ENCODE data around the gene EXOSC2.
A peak's percentile ranks its signal among the peaks of the same experiment; 100 is the strongest.

Gene EXOSC2

GRCh38 chr9:130665029-130665430 lies 28.6 kb upstream of the EXOSC2 start:
- H4K8ac ChIP-seq (ENCODE audit: low read depth, low read length), result no peak overlapping the region
- H2BK120ac ChIP-seq (ENCODE audit: low read depth, low read length), result peak overlapping the region; percentile 31
- H3K9ac ChIP-seq (ENCODE audit: low read depth, low read length, poor library complexity), result no peak overlapping the region
- H3K27me3 ChIP-seq (ENCODE audit: control insufficient read depth in 3 of 3, insufficient read depth in 3 of 3, low read depth in 1 of 3, low read length in 3 of 3), result peaks cover 62 to 93% (median 91%) of the 10 kb centered on the region in 3 experiments
- H3K9me3 ChIP-seq (replicated peaks in 1 of 2; ENCODE audit: control insufficient read depth in 2 of 2, insufficient read depth in 1 of 2, low read depth in 1 of 2, low read length in 2 of 2), result peaks cover 0 to 2% of the 10 kb centered on the region in 2 donors
- WGBS, 2 donors (ENCODE audit: extremely low coverage in 2 of 2, insufficient read length in 2 of 2, insufficient replicate concordance in 1 of 2), result no CpG with 5 or more reads among the region's 26 CpGs
- H2BK12ac ChIP-seq (ENCODE audit: low read length), result no peak overlapping the region
- H3K4me2 ChIP-seq (ENCODE audit: insufficient read depth, low read length, poor library complexity, severe bottlenecking), result peak overlapping the region; percentile 45
- peaks cover 7 to 24% of the 10 kb centered on the region in 2 donors for H3K4me1 ChIP-seq (ENCODE audit: control insufficient read depth in 2 of 2, insufficient read depth in 1 of 2, low read depth in 1 of 2, low read length in 2 of 2)
- H2BK15ac ChIP-seq (ENCODE audit: low read length), result no peak overlapping the region
- no peaks in the 10 kb centered on the region for H3K36me3 ChIP-seq (replicated peaks in 1 of 2; ENCODE audit: control insufficient read depth in 2 of 2, insufficient read depth in 2 of 2, low read length in 2 of 2)
- DNase-seq (ENCODE audit: low spot score), result peak; percentile 20
- H3K18ac ChIP-seq (ENCODE audit: low read length), result peak overlapping the region; percentile 27
- H3K14ac ChIP-seq (ENCODE audit: low read length), result no peak overlapping the region
- H3K23ac ChIP-seq (ENCODE audit: low read depth, low read length, poor library complexity), result no peak overlapping the region
- H4K91ac ChIP-seq (ENCODE audit: low read depth, low read length, poor library complexity), result no peak overlapping the region
- no peak overlapping the region for H3K27ac ChIP-seq (replicated peaks; ENCODE audit: low read length)
- H2AFZ ChIP-seq (ENCODE audit: low read length), result peak overlapping the region; percentile 75
- H3K79me1 ChIP-seq (ENCODE audit: low read depth, low read length), result no peaks in the 10 kb centered on the region
- peak overlapping the region; percentile 94 for H2AK5ac ChIP-seq (ENCODE audit: low read depth, low read length)
- H3K4me3 ChIP-seq (ENCODE audit: low read length in 2 of 2), result no peak overlapping the region
- H3K4ac ChIP-seq (ENCODE audit: low read length), result no peak overlapping the region
- H2BK5ac ChIP-seq (ENCODE audit: low read length), result no peak overlapping the region

GRCh38 chr9:130665431-130666392 lies 27.9 kb upstream of the EXOSC2 start:
- H3K4me3 ChIP-seq (ENCODE audit: low read length in 2 of 2), result peak overlapping the region in 1 of 2 donors; percentile 3
- DNase-seq (ENCODE audit: low spot score), result no peak
- H3K9me3 ChIP-seq (replicated peaks in 1 of 2; ENCODE audit: control insufficient read depth in 2 of 2, insufficient read depth in 1 of 2, low read depth in 1 of 2, low read length in 2 of 2), result peaks cover 0 to 2% of the 10 kb centered on the region in 2 donors
- no peak overlapping the region for H2BK12ac ChIP-seq (ENCODE audit: low read length)
- no peak overlapping the region for H3K27ac ChIP-seq (replicated peaks; ENCODE audit: low read length)
- peaks cover 7 to 24% of the 10 kb centered on the region in 2 donors for H3K4me1 ChIP-seq (ENCODE audit: control insufficient read depth in 2 of 2, insufficient read depth in 1 of 2, low read depth in 1 of 2, low read length in 2 of 2)
- H2BK15ac ChIP-seq (ENCODE audit: low read length), result no peak overlapping the region
- peak overlapping the region; percentile 82 for H2AK5ac ChIP-seq (ENCODE audit: low read depth, low read length)
- no peak overlapping the region for H3K9ac ChIP-seq (ENCODE audit: low read depth, low read length, poor library complexity)
- H3K4ac ChIP-seq (ENCODE audit: low read length), result no peak overlapping the region
- peak overlapping the region; percentile 92 for H3K18ac ChIP-seq (ENCODE audit: low read length)
- H3K4me2 ChIP-seq (ENCODE audit: insufficient read depth, low read length, poor library complexity, severe bottlenecking), result peak overlapping the region; percentile 50
- H4K91ac ChIP-seq (ENCODE audit: low read depth, low read length, poor library complexity), result no peak overlapping the region
- H4K8ac ChIP-seq (ENCODE audit: low read depth, low read length), result no peak overlapping the region
- no peak overlapping the region for H3K14ac ChIP-seq (ENCODE audit: low read length)
- H3K23ac ChIP-seq (ENCODE audit: low read depth, low read length, poor library complexity), result no peak overlapping the region
- H3K27me3 ChIP-seq (ENCODE audit: control insufficient read depth in 3 of 3, insufficient read depth in 3 of 3, low read depth in 1 of 3, low read length in 3 of 3), result peaks cover 58 to 93% (median 86%) of the 10 kb centered on the region in 3 experiments
- WGBS, 2 donors (ENCODE audit: extremely low coverage in 2 of 2, insufficient read length in 2 of 2, insufficient replicate concordance in 1 of 2), result no CpG with 5 or more reads among the region's 61 CpGs
- no peaks in the 10 kb centered on the region for H3K79me1 ChIP-seq (ENCODE audit: low read depth, low read length)
- H2BK5ac ChIP-seq (ENCODE audit: low read length), result no peak overlapping the region
- no peaks in the 10 kb centered on the region for H3K36me3 ChIP-seq (replicated peaks in 1 of 2; ENCODE audit: control insufficient read depth in 2 of 2, insufficient read depth in 2 of 2, low read length in 2 of 2)
- no peak overlapping the region for H2AFZ ChIP-seq (ENCODE audit: low read length)
- H2BK120ac ChIP-seq (ENCODE audit: low read depth, low read length), result no peak overlapping the region

GRCh38 chr9:130666393-130667119 lies 27.0 kb upstream of the EXOSC2 start:
- Histone ChIP-seq H2BK12ac (ENCODE audit: low read length) (peak overlapping the region; percentile 60), H2BK120ac (ENCODE audit: low read depth, low read length) (no peak overlapping the region), H3K4me2 (ENCODE audit: insufficient read depth, low read length, poor library complexity, severe bottlenecking) (peak overlapping the region; percentile 50), H2AFZ (ENCODE audit: low read length) (peak overlapping the region; percentile 39), H3K9ac (ENCODE audit: low read depth, low read length, poor library complexity) (no peak overlapping the region), H3K14ac (ENCODE audit: low read length) (no peak overlapping the region), H2BK5ac (ENCODE audit: low read length) (no peak overlapping the region), H3K4me1 (ENCODE audit: control insufficient read depth in 2 of 2, insufficient read depth in 1 of 2, low read depth in 1 of 2, low read length in 2 of 2) (peaks cover 3 to 20% of the 10 kb centered on the region in 2 donors), H3K4ac (ENCODE audit: low read length) (no peak overlapping the region), H2BK15ac (ENCODE audit: low read length) (peak overlapping the region; percentile 62), H3K9me3 (replicated peaks in 1 of 2; ENCODE audit: control insufficient read depth in 2 of 2, insufficient read depth in 1 of 2, low read depth in 1 of 2, low read length in 2 of 2) (peaks cover 0 to 2% of the 10 kb centered on the region in 2 donors), H3K4me3 (ENCODE audit: low read length in 2 of 2) (no peak overlapping the region), H4K91ac (ENCODE audit: low read depth, low read length, poor library complexity) (no peak overlapping the region), H3K79me1 (ENCODE audit: low read depth, low read length) (no peaks in the 10 kb centered on the region), H3K27me3 (ENCODE audit: control insufficient read depth in 3 of 3, insufficient read depth in 3 of 3, low read depth in 1 of 3, low read length in 3 of 3) (peaks cover 49 to 91% (median 78%) of the 10 kb centered on the region in 3 experiments), H4K8ac (ENCODE audit: low read depth, low read length) (no peak overlapping the region), H3K36me3 (replicated peaks in 1 of 2; ENCODE audit: control insufficient read depth in 2 of 2, insufficient read depth in 2 of 2, low read length in 2 of 2) (no peaks in the 10 kb centered on the region), H3K18ac (ENCODE audit: low read length) (peak overlapping the region; percentile 73), H3K27ac (replicated peaks; ENCODE audit: low read length) (no peak overlapping the region), H3K23ac (ENCODE audit: low read depth, low read length, poor library complexity) (peak overlapping the region; percentile 46), H2AK5ac (ENCODE audit: low read depth, low read length) (peak overlapping the region; percentile 24)
- no CpG with 5 or more reads among the region's 60 CpGs for whole genome bisulfite sequencing, 2 donors (ENCODE audit: extremely low coverage in 2 of 2, insufficient read length in 2 of 2, insufficient replicate concordance in 1 of 2)
- DNase-seq (ENCODE audit: low spot score), result no peak

- no peak overlapping the region for H4K8ac ChIP-seq (ENCODE audit: low read depth, low read length)
- no peak overlapping the region for H4K91ac ChIP-seq (ENCODE audit: low read depth, low read length, poor library complexity)
- H3K79me1 ChIP-seq (ENCODE audit: low read depth, low read length), result no peaks in the 10 kb centered on the region
- H3K4me2 ChIP-seq (ENCODE audit: insufficient read depth, low read length, poor library complexity, severe bottlenecking), result no peak overlapping the region
- H3K4me3 ChIP-seq (ENCODE audit: low read length in 2 of 2), result no peak overlapping the region
- no peak overlapping the region for H3K27ac ChIP-seq (replicated peaks; ENCODE audit: low read length)
- no peak overlapping the region for H3K14ac ChIP-seq (ENCODE audit: low read length)
- WGBS, 2 donors (ENCODE audit: extremely low coverage in 2 of 2, insufficient read length in 2 of 2, insufficient replicate concordance in 1 of 2), result no CpG with 5 or more reads among the region's 4 CpGs
- H3K27me3 ChIP-seq (ENCODE audit: control insufficient read depth in 3 of 3, insufficient read depth in 3 of 3, low read depth in 1 of 3, low read length in 3 of 3), result peaks cover 44 to 91% (median 73%) of the 10 kb centered on the region in 3 experiments
- H2AK5ac ChIP-seq (ENCODE audit: low read depth, low read length), result peak overlapping the region; percentile 24
- DNase-seq (ENCODE audit: low spot score), result no peak
- H3K18ac ChIP-seq (ENCODE audit: low read length), result peak overlapping the region; percentile 73
- peak overlapping the region; percentile 46 for H3K23ac ChIP-seq (ENCODE audit: low read depth, low read length, poor library complexity)
- H2BK12ac ChIP-seq (ENCODE audit: low read length), result no peak overlapping the region
- peak overlapping the region; percentile 62 for H2BK15ac ChIP-seq (ENCODE audit: low read length)
- H2AFZ ChIP-seq (ENCODE audit: low read length), result no peak overlapping the region
- H3K9ac ChIP-seq (ENCODE audit: low read depth, low read length, poor library complexity), result no peak overlapping the region
- H3K4ac ChIP-seq (ENCODE audit: low read length), result no peak overlapping the region
- H3K36me3 ChIP-seq (replicated peaks in 1 of 2; ENCODE audit: control insufficient read depth in 2 of 2, insufficient read depth in 2 of 2, low read length in 2 of 2), result no peaks in the 10 kb centered on the region
- peaks cover 3 to 17% of the 10 kb centered on the region in 2 donors for H3K4me1 ChIP-seq (ENCODE audit: control insufficient read depth in 2 of 2, insufficient read depth in 1 of 2, low read depth in 1 of 2, low read length in 2 of 2)
- peaks cover 0 to 2% of the 10 kb centered on the region in 2 donors for H3K9me3 ChIP-seq (replicated peaks in 1 of 2; ENCODE audit: control insufficient read depth in 2 of 2, insufficient read depth in 1 of 2, low read depth in 1 of 2, low read length in 2 of 2)
- no peak overlapping the region for H2BK5ac ChIP-seq (ENCODE audit: low read length)
- no peak overlapping the region for H2BK120ac ChIP-seq (ENCODE audit: low read depth, low read length)
These were observed 26.5 kb upstream of the EXOSC2 start for GRCh38 chr9:130667120-130667435.

All from neuronal stem cell (in vitro differentiated cells).